ENCODE data around the gene PSG11. TPM values are rescaled to one million over a fixed set of nuclear protein-coding genes. Genes with fewer than 3 reads are reported as not detected.
"Not testable (repeated sequence)": the region's sequence is repeated elsewhere in the genome, so short reads cannot be mapped to it uniquely, and the experiment has no call there.

The PSG11 gene
- polyA plus RNA-seq, 3 donors = not detected

DNA sequence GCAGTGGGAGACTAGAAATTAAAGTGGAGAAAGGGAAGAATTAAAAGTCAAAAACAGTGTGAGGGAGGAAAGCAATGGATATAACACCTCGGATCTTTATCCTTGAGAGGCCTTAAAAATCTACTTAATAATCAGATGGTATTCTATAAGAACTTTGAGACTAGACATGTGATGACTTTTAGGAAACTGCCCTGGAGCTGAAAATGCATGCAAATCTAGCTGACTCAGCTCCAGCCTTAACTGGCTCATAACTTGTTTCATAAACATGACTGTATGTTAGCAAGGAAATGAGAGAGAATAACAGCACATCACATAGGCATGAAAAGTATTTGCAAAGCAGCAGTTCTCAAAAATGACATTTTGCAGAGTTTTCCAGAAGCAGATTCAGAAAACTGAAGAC, 38.1 kb downstream of the PSG11 start:
- H3K27ac Mint-ChIP-seq; H3K4me1 Mint-ChIP-seq; H4K20me1 ChIP-seq (ENCODE audit: insufficient read depth, low read length); H3K4me1 ChIP-seq (ENCODE audit: control insufficient read depth in 1 of 2, insufficient read depth in 2 of 2, low read length in 2 of 2); H3K4me3 ChIP-seq (replicated peaks in 1 of 3; ENCODE audit: low read depth in 2 of 3, low read length in 3 of 3); H3K4me3 Mint-ChIP-seq; H3K27me3 ChIP-seq (ENCODE audit: control insufficient read depth in 2 of 2, insufficient read depth in 2 of 2, low read length in 2 of 2); H3K27ac ChIP-seq (ENCODE audit: low read depth in 1 of 2, low read length in 2 of 2); H3K4me2 ChIP-seq (replicated peaks; ENCODE audit: extremely low read depth, low read length, poor library complexity, severe bottlenecking); H2AFZ ChIP-seq (ENCODE audit: insufficient read depth, low read depth, low read length, poor library complexity, severe bottlenecking); H3K79me2 ChIP-seq (ENCODE audit: insufficient read depth, low read length); H3K9me3 Mint-ChIP-seq; H3K9ac ChIP-seq (ENCODE audit: insufficient read depth, low read length, poor library complexity, severe bottlenecking); H3K9me3 ChIP-seq (replicated peaks in 1 of 2; ENCODE audit: control insufficient read depth in 1 of 2, insufficient read depth in 1 of 2, low read length in 2 of 2); H3K36me3 Mint-ChIP-seq; intact Hi-C loops (cut with micrococcal nuclease); DNase-seq; H3K36me3 ChIP-seq (replicated peaks in 1 of 2; ENCODE audit: control insufficient read depth in 1 of 2, insufficient read depth in 2 of 2, low read length in 2 of 2); H3K27me3 Mint-ChIP-seq (ENCODE audit: low read depth in 3 of 3): not testable (repeated sequence)
- whole genome bisulfite sequencing (ENCODE audit: insufficient coverage) = no CpG with 5 or more reads among the region's 1 CpG

DNA sequence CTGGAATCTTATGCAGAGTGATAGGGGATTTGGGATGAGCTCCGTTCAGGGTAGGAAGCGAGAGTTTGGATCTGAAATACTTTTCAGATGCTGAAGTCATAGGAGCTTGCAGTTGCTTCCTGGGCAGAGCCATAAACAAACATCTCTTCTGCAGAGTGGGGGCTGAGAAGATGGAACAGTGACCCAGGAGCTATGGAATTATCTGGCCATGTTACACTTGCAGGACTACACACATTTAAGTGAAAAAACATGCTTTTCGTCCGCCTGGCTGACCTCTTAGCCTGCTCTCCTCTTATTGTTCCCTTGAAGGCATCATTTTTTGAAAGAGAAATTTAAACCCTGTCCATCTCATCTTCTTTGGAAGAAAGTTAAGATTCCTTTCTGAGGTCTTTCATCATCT, 40.7 kb downstream of the PSG11 start:
- H3K4me3 Mint-ChIP-seq = no peak overlapping the region
- Histone ChIP-seq H3K27ac (ENCODE audit: low read depth in 1 of 2, low read length in 2 of 2) (no peak overlapping the region), H2AFZ (ENCODE audit: insufficient read depth, low read depth, low read length, poor library complexity, severe bottlenecking) (no peak overlapping the region), H4K20me1 (ENCODE audit: insufficient read depth, low read length) (no peaks in the 10 kb centered on the region), H3K4me1 (ENCODE audit: control insufficient read depth in 1 of 2, insufficient read depth in 2 of 2, low read length in 2 of 2) (no peaks in the 10 kb centered on the region), H3K36me3 (replicated peaks in 1 of 2; ENCODE audit: control insufficient read depth in 1 of 2, insufficient read depth in 2 of 2, low read length in 2 of 2) (no peaks in the 10 kb centered on the region), H3K79me2 (ENCODE audit: insufficient read depth, low read length) (no peaks in the 10 kb centered on the region), H3K9ac (ENCODE audit: insufficient read depth, low read length, poor library complexity, severe bottlenecking) (no peak overlapping the region), H3K27me3 (ENCODE audit: control insufficient read depth in 2 of 2, insufficient read depth in 2 of 2, low read length in 2 of 2) (no peaks in the 10 kb centered on the region), H3K4me2 (replicated peaks; ENCODE audit: extremely low read depth, low read length, poor library complexity, severe bottlenecking) (no peak overlapping the region), H3K9me3 (replicated peaks in 1 of 2; ENCODE audit: control insufficient read depth in 1 of 2, insufficient read depth in 1 of 2, low read length in 2 of 2) (no peaks in the 10 kb centered on the region), H3K4me3 (replicated peaks in 1 of 3; ENCODE audit: low read depth in 2 of 3, low read length in 3 of 3) (no peak overlapping the region)
- no peak overlapping the region for H3K27ac Mint-ChIP-seq
- TF ChIP-seq, protein P1, sequence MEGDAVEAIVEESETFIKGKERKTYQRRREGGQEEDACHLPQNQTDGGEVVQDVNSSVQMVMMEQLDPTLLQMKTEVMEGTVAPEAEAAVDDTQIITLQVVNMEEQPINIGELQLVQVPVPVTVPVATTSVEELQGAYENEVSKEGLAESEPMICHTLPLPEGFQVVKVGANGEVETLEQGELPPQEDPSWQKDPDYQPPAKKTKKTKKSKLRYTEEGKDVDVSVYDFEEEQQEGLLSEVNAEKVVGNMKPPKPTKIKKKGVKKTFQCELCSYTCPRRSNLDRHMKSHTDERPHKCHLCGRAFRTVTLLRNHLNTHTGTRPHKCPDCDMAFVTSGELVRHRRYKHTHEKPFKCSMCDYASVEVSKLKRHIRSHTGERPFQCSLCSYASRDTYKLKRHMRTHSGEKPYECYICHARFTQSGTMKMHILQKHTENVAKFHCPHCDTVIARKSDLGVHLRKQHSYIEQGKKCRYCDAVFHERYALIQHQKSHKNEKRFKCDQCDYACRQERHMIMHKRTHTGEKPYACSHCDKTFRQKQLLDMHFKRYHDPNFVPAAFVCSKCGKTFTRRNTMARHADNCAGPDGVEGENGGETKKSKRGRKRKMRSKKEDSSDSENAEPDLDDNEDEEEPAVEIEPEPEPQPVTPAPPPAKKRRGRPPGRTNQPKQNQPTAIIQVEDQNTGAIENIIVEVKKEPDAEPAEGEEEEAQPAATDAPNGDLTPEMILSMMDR (IDR thresholded peaks at IDR 0.05) = no peak
- intact Hi-C loops (cut with micrococcal nuclease) = no loop called here
- 100% methylated on average over 1 of the region's 4 CpGs for WGBS (ENCODE audit: insufficient coverage)
- H3K27me3 Mint-ChIP-seq (ENCODE audit: low read depth in 3 of 3) = peaks cover 0 to 4% (median 0%) of the 10 kb centered on the region in 3 donors
- H3K36me3 Mint-ChIP-seq = no peaks in the 10 kb centered on the region
- H3K9me3 Mint-ChIP-seq = peaks cover 2 to 10% (median 2%) of the 10 kb centered on the region in 7 donors
- no peak for DNase-seq
- no peaks in the 10 kb centered on the region for H3K4me1 Mint-ChIP-seq

DNA sequence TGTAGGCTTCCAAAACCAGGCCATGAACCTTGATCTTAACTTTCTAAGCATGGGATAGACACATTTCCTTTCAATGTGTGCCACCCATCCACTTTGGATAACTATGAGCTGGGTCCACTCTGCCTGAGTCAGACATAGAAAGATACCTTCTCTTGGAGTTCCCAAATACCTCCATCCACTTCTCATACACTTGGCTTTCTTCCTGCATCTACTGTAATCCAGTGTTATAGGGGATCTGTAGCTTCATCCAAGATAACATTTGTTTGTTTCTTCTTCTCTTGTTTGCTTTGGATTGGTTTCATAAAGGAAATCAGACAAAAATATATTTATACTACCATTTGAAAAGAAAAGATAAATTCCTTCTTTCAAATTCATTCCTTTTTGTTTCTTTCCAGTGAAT, 44.2 kb downstream of the PSG11 start:
- H3K9me3 Mint-ChIP-seq; intact Hi-C loops (cut with micrococcal nuclease); H3K27me3 ChIP-seq (ENCODE audit: control insufficient read depth in 2 of 2, insufficient read depth in 2 of 2, low read length in 2 of 2); H3K27ac Mint-ChIP-seq; H3K4me1 Mint-ChIP-seq; H3K4me2 ChIP-seq (replicated peaks; ENCODE audit: extremely low read depth, low read length, poor library complexity, severe bottlenecking); H3K79me2 ChIP-seq (ENCODE audit: insufficient read depth, low read length); H3K4me3 Mint-ChIP-seq; H3K9me3 ChIP-seq (replicated peaks in 1 of 2; ENCODE audit: control insufficient read depth in 1 of 2, insufficient read depth in 1 of 2, low read length in 2 of 2); H3K27ac ChIP-seq (ENCODE audit: low read depth in 1 of 2, low read length in 2 of 2); H3K36me3 Mint-ChIP-seq; H3K4me3 ChIP-seq (replicated peaks in 1 of 3; ENCODE audit: low read depth in 2 of 3, low read length in 3 of 3); H2AFZ ChIP-seq (ENCODE audit: insufficient read depth, low read depth, low read length, poor library complexity, severe bottlenecking); H3K9ac ChIP-seq (ENCODE audit: insufficient read depth, low read length, poor library complexity, severe bottlenecking); H3K4me1 ChIP-seq (ENCODE audit: control insufficient read depth in 1 of 2, insufficient read depth in 2 of 2, low read length in 2 of 2); H3K27me3 Mint-ChIP-seq (ENCODE audit: low read depth in 3 of 3); H4K20me1 ChIP-seq (ENCODE audit: insufficient read depth, low read length); H3K36me3 ChIP-seq (replicated peaks in 1 of 2; ENCODE audit: control insufficient read depth in 1 of 2, insufficient read depth in 2 of 2, low read length in 2 of 2); DNase-seq: not testable (repeated sequence)

DNA sequence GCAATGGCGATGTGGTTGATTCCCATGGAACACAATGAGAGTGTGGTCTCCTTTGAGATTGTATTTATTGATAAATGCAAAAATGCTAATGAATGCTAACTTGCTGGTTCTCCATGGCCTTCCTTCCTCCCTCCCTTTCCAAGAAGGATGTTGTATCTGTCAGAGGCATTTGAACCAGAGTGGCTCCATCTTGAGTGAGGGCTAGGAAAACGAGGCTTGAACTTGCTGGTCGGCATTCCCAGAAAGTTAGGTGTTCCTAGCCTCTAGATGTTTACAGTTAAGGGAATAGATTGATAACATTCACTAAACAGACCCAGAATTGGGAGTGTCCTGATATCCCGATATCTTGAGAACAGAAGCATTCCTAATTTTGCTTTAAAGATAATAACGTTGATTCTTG, 54.8 kb downstream of the PSG11 start:
- H3K27me3 Mint-ChIP-seq (ENCODE audit: low read depth in 3 of 3); H3K4me3 ChIP-seq (replicated peaks in 1 of 3; ENCODE audit: low read depth in 2 of 3, low read length in 3 of 3); H3K36me3 ChIP-seq (replicated peaks in 1 of 2; ENCODE audit: control insufficient read depth in 1 of 2, insufficient read depth in 2 of 2, low read length in 2 of 2); intact Hi-C loops (cut with micrococcal nuclease); H3K9ac ChIP-seq (ENCODE audit: insufficient read depth, low read length, poor library complexity, severe bottlenecking); H3K9me3 Mint-ChIP-seq; DNase-seq; H3K4me2 ChIP-seq (replicated peaks; ENCODE audit: extremely low read depth, low read length, poor library complexity, severe bottlenecking); H4K20me1 ChIP-seq (ENCODE audit: insufficient read depth, low read length); H3K27ac Mint-ChIP-seq; H3K79me2 ChIP-seq (ENCODE audit: insufficient read depth, low read length); H3K9me3 ChIP-seq (replicated peaks in 1 of 2; ENCODE audit: control insufficient read depth in 1 of 2, insufficient read depth in 1 of 2, low read length in 2 of 2); H3K36me3 Mint-ChIP-seq; H3K27me3 ChIP-seq (ENCODE audit: control insufficient read depth in 2 of 2, insufficient read depth in 2 of 2, low read length in 2 of 2); H3K4me1 Mint-ChIP-seq; H2AFZ ChIP-seq (ENCODE audit: insufficient read depth, low read depth, low read length, poor library complexity, severe bottlenecking); H3K4me1 ChIP-seq (ENCODE audit: control insufficient read depth in 1 of 2, insufficient read depth in 2 of 2, low read length in 2 of 2); H3K27ac ChIP-seq (ENCODE audit: low read depth in 1 of 2, low read length in 2 of 2); H3K4me3 Mint-ChIP-seq: not testable (repeated sequence)
- WGBS (ENCODE audit: insufficient coverage) = no CpG with 5 or more reads among the region's 5 CpGs

Measured in CD14-positive monocyte (primary cell).